BJ (cell line): Measurements from ENCODE around the gene SH3BGR. TPM values are rescaled to one million over a fixed set of nuclear protein-coding genes. Genes with fewer than 3 reads are reported as not detected.

ENCODE experiments used
- CTCF ChIA-PET: fragments of 350-600 bp; formaldehyde crosslinking; extraction: SDS; loops from one replicate; lab custom pipeline; 2021; ENCODE audit warnings: antibody characterized with exemption, inconsistent platforms; lab: Yijun Ruan, JAX
- POLR2A ChIA-PET: fragments of 300-600 bp; sonication (Branson Sonifier 250); formaldehyde crosslinking; extraction: SDS; loops from one replicate; lab custom pipeline; 2021; ENCODE audit warnings: antibody characterized with exemption; lab: Charles Lee
- DNase-seq: peaks from one replicate; pipeline ENCODE4 v3.0.0-alpha.2; 2011; ENCODE audit warnings: low read depth
- H3K27me3 ChIP-seq: 2 replicates; pipeline ENCODE4 v1.6.0; 2011; ENCODE audit warnings: low read length; ENCODE audit not compliant: control insufficient read depth, insufficient read depth
- H3K36me3 ChIP-seq: 2 replicates; pipeline ENCODE4 v1.5.1; 2011; ENCODE audit warnings: low read length; ENCODE audit not compliant: control insufficient read depth, insufficient read depth
- H3K4me3 ChIP-seq: 2 replicates; pipeline ENCODE4 v1.5.1; 2011; ENCODE audit warnings: low read depth, mild to moderate bottlenecking, control low read depth, low read length
- polyA plus RNA-seq: library from polyadenylated mRNA; depleted of rRNA; stranded (reverse); fragments of >200 nt; gene quantifications from 2 replicates; pipeline ENCODE4 v1.2.3, GENCODE V29; 2011
- TF ChIP-seq, protein P1 (sequence below): IDR thresholded peaks from 2 replicates; pipeline ENCODE4 v1.5.1; 2011; ENCODE audit warnings: low read depth, mild to moderate bottlenecking, control low read depth, inconsistent platforms, low read length, moderate library complexity; ENCODE audit not compliant: insufficient read depth

Gene SH3BGR
- polyA plus RNA-seq, 1 experiment: 0.23 TPM

DNA sequence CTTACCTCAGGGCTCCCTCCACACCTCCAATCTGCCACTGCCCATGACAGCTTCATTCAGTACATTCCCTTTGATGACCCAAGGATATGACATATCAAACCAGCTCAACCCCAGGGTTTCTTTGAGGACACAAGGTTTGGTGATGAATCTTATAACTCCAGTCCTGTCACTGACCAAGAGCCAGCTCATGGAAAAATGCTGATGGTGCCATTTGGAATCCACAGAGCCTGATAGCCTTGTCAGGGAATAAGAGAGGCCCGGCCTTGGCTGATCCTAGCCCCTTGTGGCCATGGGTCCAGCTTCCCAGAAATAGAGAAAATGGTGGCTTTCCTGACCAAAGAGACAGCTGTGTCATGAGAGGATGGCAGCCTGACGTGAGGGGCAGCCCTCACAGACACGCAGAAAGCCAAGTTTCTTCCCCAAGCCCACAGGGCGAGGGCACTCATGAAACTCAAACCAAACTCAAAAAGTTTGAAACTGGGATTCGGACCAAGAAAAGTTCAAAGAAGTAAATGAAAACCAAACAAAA is 75.4 kb downstream of the SH3BGR start:
- no peaks in the 10 kb centered on the region for H3K27me3 ChIP-seq
- POLR2A ChIA-PET: no interaction called here
- no peaks in the 10 kb centered on the region for H3K36me3 ChIP-seq
- no peak for DNase-seq
- TF ChIP-seq, protein P1, sequence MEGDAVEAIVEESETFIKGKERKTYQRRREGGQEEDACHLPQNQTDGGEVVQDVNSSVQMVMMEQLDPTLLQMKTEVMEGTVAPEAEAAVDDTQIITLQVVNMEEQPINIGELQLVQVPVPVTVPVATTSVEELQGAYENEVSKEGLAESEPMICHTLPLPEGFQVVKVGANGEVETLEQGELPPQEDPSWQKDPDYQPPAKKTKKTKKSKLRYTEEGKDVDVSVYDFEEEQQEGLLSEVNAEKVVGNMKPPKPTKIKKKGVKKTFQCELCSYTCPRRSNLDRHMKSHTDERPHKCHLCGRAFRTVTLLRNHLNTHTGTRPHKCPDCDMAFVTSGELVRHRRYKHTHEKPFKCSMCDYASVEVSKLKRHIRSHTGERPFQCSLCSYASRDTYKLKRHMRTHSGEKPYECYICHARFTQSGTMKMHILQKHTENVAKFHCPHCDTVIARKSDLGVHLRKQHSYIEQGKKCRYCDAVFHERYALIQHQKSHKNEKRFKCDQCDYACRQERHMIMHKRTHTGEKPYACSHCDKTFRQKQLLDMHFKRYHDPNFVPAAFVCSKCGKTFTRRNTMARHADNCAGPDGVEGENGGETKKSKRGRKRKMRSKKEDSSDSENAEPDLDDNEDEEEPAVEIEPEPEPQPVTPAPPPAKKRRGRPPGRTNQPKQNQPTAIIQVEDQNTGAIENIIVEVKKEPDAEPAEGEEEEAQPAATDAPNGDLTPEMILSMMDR: no peak
- H3K4me3 ChIP-seq: no peak overlapping the region
- CTCF ChIA-PET: interaction anchor here (1.7 kb wide), 1 partner anchor 9 kb away, joined by 8 read pairs; no protein-coding TSS in a partner anchor

GRCh38 chr21:39527664-39528381 is 76.1 kb downstream of the SH3BGR start:
- no peaks in the 10 kb centered on the region for H3K27me3 ChIP-seq
- H3K36me3 ChIP-seq: no peaks in the 10 kb centered on the region
- TF ChIP-seq, protein P1: no peak
- ChIA-PET POLR2A (no interaction called here), CTCF (interaction anchor here (0.7 to 1.7 kb wide), 3 partner anchors 10 to 189 kb away, joined by 3 to 8 read pairs (median 3); no protein-coding TSS in a partner anchor)
- H3K4me3 ChIP-seq: no peak overlapping the region
- DNase-seq: no peak

- no peak for DNase-seq
- H3K27me3 ChIP-seq: no peaks in the 10 kb centered on the region
- no peaks in the 10 kb centered on the region for H3K36me3 ChIP-seq
- ChIA-PET CTCF (interaction anchor here (1.2 kb wide), 1 partner anchor 187 kb away, joined by 3 read pairs; no protein-coding TSS in a partner anchor), POLR2A (no interaction called here)
- no peak overlapping the region for H3K4me3 ChIP-seq
- TF ChIP-seq, protein P1: no peak
These were observed 77.3 kb downstream of the SH3BGR start for GRCh38 chr21:39529026-39529425.

- DNase-seq: no peak
- no peaks in the 10 kb centered on the region for H3K36me3 ChIP-seq
- TF ChIP-seq, protein P1: no peak
- CTCF ChIA-PET: interaction anchor here (1.2 to 1.3 kb wide), 2 partner anchors 13 to 186 kb away, joined by 3 to 4 read pairs; no protein-coding TSS in a partner anchor
- POLR2A ChIA-PET: no interaction called here
- H3K27me3 ChIP-seq: no peaks in the 10 kb centered on the region
- H3K4me3 ChIP-seq: no peak overlapping the region
These were observed 79.3 kb downstream of the SH3BGR start for GRCh38 chr21:39531064-39531463.

DNA sequence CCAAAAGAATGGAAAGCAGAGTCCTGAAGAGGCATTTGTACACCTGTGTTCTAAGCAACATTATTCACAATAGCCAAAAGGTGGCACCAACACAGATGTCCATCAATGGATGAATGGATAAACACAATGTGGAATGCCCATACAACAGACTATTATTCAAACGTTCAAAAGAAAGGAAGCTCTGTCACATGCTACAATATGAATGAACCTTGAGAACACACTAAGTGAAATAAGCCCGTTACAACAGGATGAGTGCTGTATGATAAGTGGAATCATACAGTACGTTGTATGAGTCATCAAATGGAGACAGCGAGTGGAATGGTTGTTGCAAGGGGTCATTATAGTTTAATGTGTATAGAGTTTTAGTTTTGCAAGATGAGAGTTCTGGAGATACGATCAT is 80.1 kb downstream of the SH3BGR start:
- Histone ChIP-seq H3K36me3 (no peaks in the 10 kb centered on the region), H3K4me3 (no peak overlapping the region), H3K27me3 (no peaks in the 10 kb centered on the region)
- ChIA-PET POLR2A (no interaction called here), CTCF (interaction anchor here (1.3 kb wide), 1 partner anchor 14 kb away, joined by 4 read pairs; no protein-coding TSS in a partner anchor)
- DNase-seq: no peak
- TF ChIP-seq, protein P1: no peak
